C1 segment of cervical spinal cord (tissue), 14 donors: Measurements from ENCODE around the gene KCNN3.
A peak's percentile ranks its signal among the peaks of the same experiment; 100 is the strongest.

Experiments
- DNase-seq, 14 donors: peaks; one replicate each; lab custom pipeline; 2025; lab: John Stamatoyannopoulos, UW

Gene KCNN3

DNA sequence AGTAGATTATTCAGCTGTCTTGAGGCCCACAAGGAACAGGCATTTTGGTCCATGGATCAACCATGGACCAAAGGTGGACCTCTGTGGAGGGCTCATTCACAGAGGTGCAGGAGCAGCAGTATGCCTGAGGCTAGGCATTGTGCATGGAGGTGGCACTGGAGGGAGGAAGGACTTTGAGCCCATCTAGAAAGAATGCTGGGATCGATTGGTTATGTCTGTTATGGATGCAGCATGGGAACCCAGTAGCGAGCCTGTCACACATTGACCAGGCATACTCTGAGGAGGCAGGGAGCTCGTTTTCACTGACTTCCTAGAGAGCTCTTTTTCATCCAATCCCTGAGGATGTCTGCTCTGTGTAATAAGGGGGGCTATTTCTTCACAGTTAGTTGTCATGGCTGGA lies 75.5 kb downstream of the KCNN3 start:
- DNase-seq: no peak

DNA sequence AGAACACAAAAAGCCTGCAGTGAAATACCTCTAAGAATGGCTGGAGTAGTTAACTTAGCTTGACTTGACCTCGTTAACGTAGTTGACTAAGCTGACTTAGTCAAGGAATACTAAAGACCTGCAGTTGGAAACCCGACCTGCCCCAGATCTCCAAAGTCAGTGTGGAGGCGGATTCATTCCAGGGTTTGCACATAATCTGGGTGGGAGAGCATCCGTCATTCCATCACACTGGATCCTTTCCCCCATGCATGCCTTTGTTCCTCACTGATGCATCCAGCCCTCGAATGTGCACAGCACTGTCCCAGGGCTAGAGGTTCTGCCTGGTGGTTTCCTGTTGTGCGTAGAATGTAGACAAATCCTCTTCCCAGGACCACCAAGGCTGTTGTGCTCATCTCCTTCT lies 76.4 kb downstream of the KCNN3 start:
- DNase-seq: no peak

DNA sequence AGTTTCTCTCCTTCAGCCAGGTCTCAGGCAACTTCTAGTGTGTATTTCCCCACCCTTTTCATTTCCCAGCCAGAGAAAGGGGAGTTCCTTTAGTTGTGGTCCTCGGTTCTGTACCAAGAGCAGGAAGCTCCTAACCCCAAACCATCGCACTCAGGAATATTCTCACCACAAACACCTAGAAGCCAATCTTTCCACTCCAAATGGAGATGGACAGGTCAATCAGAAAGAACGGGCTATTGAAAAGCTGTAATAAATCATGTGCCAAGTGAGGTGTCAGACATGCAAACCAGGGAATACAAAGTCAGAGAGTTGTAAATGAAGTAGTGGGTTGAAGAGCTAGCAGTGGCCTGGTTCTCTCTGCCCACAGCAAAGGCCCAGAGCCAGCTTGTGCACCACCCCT lies 77.2 kb downstream of the KCNN3 start:
- no peak for DNase-seq

DNA sequence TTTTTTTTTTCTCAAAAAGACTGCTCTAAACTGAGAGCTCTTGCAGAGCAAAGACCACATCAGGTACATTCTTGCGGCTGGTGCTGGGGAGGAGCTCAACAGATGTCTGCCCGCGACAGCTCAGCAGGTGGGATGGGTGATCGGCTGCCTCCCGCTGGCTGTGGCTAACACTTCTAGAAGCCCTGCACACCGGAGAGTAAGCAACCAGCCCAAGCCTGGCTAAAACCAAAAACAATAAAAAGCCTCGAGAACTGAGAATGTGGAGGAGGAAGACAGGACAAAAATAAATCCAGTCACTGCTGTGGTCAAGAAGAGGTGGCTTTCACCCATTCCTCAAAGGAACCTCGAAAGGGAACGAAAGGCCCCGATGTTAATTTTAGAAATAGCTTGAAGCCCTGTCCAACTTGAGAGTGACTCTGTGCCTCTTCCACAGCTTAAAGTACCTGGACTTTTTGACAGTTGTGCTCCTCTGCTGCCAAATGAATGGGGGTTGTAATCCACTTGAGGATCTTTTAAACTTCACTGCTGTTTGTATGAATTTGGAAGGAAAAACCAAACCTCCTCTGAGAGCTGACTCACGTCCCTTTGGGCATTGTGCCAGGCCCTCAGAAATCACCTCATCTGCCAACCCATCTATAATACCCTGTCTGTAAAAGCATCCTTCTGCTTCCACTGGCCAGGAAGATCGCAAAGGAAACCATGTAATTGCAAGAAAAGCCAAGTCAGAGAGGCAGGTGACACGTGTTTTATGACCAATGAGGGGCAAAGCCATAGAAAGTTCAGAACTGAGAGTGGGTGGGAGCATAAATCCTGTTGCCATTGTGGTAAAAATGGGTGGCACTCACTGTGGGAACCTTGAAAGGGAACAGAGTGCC lies 78.6 kb downstream of the KCNN3 start:
- DNase-seq: peak in 1 of 14 donors; percentile 30

DNA sequence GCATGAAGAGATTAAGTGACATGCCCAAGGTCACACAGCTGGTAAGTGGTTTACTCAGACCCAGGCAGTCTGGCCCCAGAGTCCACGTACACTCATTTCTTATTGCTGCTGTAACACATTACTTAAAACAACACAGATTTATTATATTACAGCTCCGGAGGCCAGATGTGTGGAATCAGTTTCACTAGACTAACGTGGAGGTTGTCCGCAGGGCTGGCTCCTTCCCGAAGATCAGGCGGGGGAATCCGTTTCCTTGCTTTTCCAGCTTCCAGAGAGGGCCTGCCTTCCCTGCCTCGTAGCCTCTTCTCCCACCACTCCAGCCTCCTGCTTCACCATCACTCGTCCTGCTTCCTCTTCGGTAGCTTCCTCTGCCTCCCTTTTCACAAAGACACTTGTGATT lies 81.2 kb downstream of the KCNN3 start:
- no peak for DNase-seq

DNA sequence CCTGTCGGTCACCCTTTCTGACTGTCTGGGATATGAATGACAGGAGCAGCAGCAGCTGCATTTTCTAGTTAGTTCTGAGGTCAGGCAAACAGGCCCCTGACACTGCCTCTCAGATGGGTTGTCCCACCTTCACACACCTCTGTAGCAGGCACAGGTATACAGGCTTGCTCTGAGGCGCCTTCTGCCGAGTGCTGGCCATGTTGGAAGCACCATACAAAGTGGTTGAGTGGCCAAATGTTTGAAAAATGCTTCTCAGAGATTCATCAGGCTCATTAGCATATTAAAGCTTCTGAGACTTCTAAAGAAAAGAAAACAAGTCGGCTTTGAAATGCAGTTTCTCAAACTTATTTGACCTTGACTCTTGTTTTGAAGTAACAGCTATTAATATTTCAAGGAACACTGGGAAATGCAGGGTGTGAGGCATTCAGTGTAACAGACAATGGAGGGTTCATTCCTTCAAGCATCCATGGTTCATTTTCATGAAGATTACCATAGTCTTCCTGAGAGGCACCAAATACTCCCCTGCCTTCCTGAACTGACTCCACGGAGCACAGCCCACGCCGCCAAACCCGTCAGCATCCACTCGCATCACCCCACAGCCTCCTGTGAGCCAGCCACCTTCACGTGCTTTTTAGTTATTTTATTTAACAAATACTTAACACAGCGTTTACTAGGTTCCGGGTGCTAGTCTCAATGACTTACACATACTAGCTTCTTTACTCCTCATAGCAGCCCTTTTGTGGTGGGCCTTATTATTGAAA lies 81.8 kb downstream of the KCNN3 start:
- no peak for DNase-seq

DNA sequence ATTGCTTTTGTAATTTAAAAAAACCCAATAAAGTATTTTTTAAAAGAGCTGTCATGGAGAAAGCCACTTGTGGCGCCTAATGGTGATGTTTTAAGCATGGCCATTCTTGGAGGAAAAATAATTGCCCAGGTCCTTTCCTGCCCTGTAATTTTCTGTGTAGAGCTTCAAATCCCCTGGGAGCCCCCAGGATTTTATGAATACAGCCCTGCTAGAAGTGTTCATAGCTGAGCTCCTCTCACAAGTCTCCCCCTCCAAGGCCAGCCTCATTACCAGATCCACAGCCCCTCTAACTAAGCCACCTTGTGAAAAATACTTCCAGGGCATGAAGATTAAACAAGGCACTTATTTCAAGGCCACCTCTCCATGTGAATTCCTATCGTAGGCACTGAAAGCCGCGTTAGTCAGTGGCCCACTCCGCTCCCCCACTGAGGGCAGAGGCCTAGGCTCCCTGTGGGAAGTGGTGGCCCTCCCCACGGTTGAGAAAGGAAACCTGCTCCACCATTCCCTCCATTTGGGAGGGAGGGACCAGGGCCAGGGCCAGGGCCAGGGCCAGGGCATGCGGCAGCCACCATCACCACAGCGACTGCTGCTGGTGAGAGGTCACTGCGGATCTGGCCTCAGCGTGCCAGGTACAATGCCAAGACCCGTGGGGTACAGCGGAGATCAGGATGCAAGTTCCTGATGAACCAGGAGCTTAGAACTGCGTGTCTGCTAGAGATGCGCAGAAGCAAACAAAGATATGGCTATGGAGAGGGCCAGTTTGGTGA lies 83.1 kb downstream of the KCNN3 start:
- no peak for DNase-seq

DNA sequence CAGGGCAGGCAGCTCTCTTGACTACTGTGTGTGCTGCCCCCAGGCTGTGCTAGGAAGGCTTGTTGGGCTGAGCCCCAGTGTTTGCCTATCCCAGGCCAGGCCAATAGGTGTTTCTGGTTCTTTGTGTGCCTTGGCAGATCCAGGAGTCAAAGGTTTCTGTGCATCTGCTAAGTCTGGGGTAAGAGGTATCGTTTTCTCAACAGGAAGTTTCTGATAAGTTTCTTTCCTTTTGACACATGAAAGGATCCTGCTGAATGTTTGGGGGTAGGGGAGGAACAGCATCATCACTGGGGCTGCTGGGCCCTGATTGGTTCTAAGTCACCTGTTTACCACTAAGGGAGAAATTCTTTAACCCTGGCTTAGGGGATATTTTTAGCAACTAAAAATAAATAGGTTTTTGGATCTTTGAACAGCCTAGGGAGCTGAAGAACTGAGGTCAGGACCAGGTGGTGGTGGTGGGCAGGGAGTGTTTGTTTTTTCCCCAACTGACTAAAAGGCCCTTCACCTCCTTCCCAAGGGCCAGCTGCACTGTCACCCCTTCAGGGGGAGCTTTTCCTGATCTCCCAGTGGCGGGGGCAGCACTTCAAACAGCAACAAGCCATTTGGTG lies 85.1 kb downstream of the KCNN3 start:
- DNase-seq: no peak

DNA sequence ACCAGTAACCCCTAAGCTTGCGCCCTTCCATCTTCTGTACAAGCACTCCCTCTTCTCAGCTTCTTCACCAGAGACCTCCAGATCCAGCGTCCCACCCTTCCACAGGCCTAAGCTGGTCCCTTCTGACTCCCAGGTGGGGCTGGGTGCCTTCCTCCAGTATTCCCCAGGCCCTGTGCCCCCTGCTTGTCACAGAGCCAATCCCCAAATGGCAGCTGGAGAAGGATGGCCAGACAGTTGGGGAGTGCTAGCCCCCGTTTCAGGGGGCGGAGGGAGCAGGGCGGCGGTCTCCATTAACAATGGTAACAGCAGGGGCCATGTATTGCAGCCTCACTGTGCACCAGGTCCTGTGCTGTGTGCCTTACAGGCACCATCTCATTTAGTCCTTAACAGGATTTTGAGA lies 85.7 kb downstream of the KCNN3 start:
- no peak for DNase-seq

DNA sequence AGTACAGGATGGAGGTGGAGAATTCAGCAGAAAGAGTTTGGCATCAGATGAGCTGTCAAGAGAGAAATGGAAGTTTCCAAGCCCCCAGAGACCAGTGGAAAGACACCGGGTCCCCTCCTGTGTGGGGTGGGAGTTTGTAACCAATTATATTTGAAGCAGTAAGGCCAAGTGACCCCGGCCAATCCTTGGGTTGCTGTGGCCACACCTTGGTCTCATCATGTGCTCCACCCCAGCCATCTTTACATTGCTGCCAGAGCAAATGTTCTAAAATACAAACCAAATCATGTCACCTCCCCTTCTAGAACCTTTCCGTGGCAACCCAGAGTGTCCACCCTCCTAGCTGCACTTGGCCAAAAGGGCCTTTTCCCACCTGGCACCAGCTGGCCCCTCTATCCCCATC lies 86.1 kb downstream of the KCNN3 start:
- DNase-seq: no peak

DNA sequence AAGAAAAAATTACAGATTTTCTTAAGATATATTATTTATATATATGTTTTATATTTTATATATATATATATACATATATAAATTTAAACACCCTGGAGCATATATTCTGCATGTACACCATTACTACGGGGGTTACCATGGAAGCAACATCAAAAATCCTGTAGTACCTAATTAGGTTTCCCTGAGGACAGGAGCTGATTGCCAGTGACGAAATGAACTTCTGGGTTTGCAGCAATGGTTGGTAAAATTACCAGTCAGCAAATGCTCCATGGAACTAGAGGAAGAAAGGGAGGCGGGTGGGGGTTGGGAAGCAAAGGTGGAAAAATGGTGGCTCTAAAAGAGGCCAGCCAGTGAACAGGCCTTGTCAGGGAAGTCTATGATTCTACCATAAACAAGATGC lies 89.5 kb downstream of the KCNN3 start:
- no peak for DNase-seq

DNA sequence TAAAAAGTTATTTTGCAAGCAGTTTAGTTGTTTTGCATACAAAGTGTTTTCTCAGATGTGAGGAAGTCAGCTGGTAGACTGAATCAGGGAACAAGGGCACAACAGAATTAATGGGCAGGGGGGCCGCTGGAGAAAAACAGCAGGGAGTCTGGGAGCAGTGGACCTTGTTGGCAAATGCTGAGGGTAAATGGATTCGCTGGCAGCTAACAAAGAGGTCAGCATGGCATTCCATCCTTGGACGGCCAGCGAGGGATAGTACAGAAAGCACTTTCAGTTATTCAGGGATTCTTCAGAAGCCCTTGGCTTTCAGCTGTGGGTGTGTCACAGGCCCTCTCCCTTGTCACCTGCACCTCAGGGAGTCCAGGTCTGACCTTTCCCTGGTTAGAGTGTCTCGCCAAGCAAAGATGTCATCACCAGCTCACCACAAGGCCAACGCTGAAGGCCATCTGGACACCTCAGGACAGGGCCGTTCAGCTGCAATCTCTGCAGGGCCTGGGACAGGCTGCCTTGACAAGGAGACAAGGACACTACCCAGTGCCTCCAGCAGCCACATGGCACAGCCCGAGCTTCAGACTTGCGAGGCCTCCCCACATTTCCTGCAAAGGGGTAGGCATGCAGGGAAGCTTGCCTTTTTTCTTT lies 90.4 kb downstream of the KCNN3 start:
- DNase-seq: peak in 3 of 14 donors; percentile 16 to 68 (median 37)

DNA sequence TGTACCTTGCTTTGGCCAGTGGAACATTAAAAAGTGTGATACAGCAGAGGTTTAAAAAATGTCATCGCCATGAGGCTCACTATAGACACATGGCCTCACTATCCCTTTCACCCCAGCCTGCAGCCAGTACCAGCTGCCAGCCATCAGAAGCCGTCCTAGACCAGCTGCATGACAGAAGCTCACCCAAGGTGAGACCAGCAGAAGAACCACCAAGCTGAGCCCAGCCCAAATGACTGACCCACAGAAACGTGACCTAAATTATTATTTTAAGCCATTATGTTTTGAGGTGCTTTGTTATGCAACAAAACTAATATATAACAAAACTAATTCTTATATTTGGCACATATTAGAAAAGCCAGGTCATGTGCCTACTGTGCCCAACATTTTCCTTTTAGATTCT lies 91.1 kb downstream of the KCNN3 start:
- no peak for DNase-seq

DNA sequence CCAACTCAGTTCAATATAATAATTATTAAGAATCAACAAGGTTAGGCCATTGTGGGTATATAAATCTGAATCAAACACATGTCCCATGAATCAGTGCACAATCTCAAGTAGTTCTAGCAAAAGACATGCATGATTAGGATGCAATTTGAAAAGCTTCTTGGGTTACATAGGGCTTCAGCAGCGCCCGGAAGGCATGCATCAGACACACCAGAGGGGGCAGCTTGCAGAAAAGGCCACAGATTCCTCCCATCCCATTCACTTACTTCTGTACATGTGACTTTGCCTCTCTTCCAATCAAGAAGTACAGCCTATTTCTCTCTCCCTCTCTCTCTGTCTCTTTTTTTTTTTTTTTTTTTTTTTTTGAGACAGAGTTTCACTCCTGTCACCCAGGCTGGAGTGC lies 91.8 kb downstream of the KCNN3 start:
- no peak for DNase-seq

DNA sequence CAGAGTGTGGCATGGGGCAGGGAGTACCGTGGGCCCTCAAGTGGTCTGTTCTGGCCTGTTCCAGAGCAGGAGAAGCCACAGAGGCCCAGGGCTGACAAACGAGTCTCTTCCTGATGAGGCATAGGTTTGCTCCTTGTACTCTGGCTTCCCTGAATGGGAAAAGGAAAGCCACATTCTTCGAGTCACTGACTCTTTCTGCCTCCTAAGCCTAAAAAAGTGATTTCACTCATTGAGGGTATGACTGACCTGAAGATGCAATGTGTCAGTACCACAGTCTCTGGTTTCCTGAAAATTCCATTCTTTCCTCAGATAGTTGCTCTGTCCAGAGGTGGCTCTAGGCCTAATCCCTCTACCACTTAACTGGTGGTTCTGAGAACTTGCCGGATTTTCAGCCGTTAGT lies 92.3 kb downstream of the KCNN3 start:
- no peak for DNase-seq

DNA sequence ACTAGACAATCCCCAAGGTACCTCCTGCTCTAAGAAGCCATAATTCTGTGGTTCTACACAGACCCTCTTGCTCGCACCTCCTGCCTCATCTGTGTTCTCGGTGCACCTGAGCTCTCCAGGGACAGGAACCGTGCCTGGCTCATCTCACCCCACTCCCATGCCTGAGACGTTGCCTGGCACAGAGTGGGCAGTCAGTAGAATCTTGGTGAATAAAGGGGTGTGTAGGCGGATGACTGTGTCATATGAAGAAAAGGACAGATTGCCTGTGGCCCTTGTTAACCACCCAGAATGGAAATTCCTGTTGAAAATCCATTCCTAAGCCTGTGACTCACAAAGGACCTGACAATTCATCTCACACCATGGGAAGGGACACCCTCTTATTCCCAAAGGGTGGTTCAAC lies 92.9 kb downstream of the KCNN3 start:
- no peak for DNase-seq

DNA sequence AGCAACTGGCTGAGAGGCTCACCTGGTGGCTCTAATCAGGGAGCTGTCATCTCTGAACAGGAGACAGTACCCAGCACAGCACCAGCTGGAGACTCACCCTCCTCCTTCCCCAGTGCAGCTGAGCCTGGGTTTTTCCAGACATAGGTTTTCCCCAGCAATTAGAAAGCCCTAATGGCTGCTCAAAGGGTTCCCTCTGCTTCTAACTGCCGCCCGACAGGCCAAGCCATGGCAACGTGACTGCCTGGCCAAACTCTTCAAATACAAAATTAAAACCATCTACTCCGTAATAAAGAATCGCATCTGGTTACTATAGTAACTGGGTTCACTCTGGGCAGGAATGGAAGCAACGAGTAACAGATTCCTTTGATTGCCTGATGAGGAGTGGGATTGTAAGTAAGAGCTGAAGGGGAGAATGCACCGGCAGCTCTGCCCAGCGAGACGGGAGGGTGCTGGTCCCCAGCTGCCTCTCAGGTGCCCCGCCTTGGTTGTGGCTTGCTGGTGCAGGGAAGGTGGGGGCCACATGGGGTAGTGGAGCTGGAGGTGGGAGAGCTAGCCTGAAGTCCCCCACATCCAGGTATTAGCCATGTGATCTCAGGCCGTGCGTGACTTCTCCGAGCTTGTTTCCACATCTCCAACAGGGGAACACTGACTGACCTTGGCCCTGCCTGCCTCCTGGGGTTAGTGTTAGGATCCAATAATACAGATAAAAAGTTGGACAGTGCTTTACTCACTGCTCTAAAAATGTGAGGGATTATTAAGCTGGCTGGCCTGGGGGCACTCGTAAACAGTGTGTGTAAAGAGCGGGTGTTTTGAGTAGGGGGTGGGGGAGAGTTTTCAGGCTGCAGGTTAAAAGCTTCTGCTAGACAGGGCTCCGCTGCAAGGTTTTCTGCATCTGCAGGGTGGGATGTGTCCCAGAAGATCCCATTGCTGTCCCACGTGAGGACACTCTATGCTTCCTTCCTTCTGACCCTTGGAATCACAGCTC lies 94.2 kb downstream of the KCNN3 start:
- no peak for DNase-seq

DNA sequence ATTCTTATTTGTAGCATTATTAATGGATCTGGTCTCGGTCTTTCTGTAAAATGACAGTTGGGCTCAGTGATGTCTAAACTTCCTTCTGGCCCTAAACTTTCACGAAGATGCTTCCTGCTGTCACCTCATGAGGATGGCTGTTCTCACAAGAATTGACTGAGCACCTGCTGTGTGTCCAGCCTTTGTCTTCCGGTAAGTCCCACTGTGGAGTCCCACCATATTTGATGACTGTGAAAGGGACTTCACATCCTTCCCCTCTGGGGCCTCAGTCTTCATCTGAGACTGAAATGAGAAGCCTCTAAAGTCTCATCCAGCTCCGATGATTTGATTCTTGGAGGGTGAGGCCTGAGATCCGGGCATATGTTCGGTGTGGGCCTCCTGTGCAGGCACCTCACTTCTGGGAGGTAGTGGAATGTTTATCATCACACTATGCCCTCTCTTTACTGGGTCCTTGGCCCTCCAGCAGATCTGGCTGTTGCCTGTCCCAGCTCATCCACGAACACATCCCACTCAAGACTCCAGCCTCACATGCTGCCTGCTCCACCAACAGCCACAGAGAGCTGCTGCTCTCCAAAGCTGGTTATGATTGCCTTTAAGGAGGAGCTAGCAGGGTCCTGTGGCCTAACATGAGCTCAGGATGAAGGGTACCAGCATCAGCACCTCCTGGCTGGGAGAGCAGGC lies 95.8 kb downstream of the KCNN3 start:
- DNase-seq: no peak

DNA sequence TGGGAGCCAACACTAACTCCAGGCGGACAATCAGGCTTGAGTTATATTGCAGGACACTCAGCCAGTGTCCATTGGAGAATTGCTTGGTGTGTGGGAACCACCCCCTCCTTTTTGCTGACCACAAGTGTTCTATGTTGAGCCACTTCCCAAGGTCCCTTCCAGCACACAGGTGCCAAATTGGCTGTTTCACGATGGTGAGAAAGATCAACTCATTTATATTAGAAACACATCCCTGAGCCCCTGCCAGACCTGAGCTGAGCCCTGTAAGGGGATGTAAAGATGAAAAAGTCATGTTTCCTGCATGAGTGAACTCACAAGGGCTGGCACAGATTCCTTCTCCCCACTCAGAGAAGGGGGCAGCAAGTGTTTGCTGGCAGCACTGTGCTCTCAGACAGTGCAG lies 96.5 kb downstream of the KCNN3 start:
- DNase-seq: peak in 4 of 14 donors; percentile 7 to 61 (median 32)
